SK-MEL-5 (cell line): Measurements from ENCODE around the gene GABARAPL1. TPM values are rescaled to one million over a fixed set of nuclear protein-coding genes. Genes with fewer than 3 reads are reported as not detected.
"Not testable (repeated sequence)": the region's sequence is repeated elsewhere in the genome, so short reads cannot be mapped to it uniquely, and the experiment has no call there.

ENCODE experiments used
- DNase-seq: peaks from one replicate; pipeline ENCODE4 v3.0.0-alpha.2; 2016; ENCODE audit warnings: low read depth, low spot score
- in situ Hi-C: cut with HindIII; loops from 2 replicates; pipeline ENCODE4 v1.10.0; 2016; ENCODE audit warnings: low sequenced_read_pairs, high pct_unique_total_duplicates, low pct_unique_long_range_greater_than_20kb
- total RNA-seq: library from RNA; depleted of rRNA; stranded (reverse); fragments of >200 nt; shearing (Covaris generic); gene quantifications from 2 replicates; pipeline ENCODE4 v1.2.3, GENCODE V29; 2014

Gene GABARAPL1
- total RNA-seq, 1 experiment from 2014 or later = 57.2 TPM

DNA sequence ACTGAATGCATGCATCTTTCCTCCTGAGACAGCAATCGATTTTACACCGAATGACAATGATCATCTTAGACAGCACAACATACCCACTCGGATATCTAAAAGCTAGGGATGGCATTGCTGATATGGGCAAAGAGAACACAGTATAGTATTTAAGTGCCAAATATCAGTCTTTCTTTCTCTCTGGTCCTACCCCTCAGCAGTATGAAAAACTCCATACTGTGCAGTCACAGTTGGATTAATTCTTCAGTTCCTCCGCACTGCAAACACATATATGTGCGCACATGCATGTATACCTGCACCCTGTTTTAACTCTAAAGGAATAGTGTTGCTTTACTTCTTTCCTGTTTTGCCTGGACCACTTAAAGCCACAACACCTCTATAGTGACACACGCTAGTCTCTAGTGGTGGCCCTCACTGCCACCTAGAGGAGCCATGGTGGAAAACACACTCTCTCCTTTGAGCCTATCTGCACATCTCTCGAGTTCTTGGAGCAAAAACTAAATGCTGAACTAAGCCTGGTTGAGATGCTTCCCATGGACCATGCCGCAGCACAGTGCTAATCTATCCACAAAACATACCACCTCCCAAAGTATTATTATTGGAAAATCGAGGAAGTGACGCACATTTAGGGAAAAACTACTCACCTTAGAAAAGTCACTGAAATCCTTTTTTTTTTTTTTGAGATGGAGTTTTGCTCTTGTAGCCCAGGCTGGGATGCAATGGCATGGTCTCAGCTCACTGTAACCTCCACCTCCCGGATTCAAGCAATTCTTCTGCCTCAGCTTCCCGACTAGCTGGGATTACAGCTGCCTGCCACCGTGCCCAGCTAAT lies 21.9 kb upstream of the GABARAPL1 start:
- in situ Hi-C loops = no loop called here
- DNase-seq = peak; percentile 85

DNA sequence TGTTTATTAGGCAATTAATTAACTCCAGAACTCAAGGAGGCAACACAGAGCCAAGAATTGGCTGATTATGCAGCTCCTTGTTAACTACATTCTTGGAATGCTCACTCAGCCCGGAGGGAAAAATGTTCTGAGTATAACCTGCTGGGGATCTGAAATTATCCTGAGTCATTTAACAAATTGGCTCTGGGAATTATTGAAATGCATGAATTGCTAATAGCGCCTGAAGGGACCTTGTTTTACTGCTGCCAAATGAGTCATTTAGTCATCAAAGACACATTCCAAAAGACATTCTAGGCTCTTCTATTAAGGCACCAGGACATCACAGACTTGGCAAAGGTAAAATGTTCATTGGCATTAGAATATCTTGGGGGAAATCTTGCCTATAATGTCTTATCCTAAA lies 20.8 kb upstream of the GABARAPL1 start:
- in situ Hi-C loops = no loop called here
- no peak for DNase-seq

DNA sequence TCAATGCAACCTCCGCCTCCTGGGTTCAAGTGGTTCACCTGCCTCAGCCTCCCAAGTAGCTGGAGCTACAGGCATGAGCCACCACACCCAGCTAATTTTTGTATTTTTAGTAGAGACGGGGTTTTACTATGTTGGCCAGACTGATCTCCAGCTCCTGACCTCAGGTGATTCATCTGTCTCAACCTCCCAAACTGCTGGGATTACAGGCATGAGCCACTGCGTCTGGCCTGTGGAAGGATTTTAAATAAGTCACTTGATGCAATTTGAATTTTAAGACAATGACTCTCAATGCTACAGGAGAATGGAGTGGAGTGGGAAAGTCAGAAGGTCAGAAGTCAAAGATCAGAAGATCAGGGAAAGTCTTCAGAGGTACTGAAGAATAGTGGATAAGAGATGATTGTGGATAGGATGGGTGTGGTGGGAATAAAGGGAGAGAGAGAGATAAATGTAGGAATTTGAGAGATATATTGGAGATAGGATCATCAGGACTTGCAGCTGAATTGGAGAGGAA lies 18.5 kb upstream of the GABARAPL1 start:
- no peak for DNase-seq
- in situ Hi-C loops = no loop called here

DNA sequence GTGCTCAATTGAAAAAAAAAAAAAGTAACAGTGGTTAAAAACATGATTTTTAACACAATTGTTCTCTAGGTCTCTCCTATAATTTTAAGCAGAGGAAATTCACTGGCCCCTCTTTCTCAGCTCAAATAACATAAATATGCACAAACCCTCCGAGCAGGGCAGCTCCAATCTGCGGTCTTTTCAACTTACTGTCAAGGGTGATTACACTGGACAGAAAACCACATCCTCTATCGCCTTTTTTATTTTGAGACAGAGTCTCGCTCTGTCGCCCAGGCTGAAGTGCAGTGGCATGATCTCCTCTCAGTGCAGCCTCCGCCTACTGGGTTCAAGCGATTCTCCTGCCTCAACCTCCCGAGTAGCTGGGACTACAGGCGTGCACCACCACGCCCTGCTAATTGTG lies 16.5 kb upstream of the GABARAPL1 start:
- in situ Hi-C loops = no loop called here

DNA sequence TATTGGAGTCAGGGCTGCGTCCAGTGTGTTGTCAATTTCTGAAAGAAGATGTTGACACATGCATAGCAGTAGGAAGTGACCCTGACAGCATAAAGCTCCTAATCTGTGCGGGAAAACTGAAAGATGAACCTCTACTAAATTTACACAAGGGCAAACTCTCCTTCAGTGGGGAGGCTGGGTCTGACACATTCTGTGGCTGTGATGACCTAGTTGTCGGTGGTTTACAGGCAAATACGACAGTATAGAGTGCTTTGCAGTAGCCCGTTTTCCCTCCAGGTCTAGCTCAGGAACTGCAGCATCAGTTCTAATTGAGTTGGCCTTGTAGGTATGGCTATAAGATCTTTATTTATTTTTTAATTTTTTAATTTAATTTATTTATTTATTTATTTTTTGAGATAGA lies 14.8 kb upstream of the GABARAPL1 start:
- in situ Hi-C loops = no loop called here
- no peak for DNase-seq

More for the DNA sequence above, 16.5 kb upstream of the GABARAPL1 start:
- no peak for DNase-seq

DNA sequence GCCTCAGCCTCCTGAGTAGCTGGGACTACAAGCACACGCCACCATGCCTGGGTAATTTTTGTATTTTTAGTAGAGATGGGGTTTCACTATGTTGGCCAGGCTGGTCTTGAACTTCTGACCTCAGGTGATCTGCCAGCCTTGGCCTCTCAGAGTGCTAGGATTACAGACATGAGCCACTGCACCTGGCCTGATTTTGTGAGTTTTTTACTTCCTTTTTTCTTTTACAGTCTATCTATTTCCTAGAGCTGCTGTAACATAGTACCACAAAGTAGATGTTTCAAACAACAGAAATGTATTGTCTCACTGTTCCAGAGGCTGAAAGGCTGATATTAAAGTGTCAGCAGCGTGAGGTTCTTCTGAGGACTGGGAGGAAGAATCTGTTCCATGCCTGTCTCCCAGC lies 8.2 kb upstream of the GABARAPL1 start:
- in situ Hi-C loops, DNase-seq: not testable (repeated sequence)

DNA sequence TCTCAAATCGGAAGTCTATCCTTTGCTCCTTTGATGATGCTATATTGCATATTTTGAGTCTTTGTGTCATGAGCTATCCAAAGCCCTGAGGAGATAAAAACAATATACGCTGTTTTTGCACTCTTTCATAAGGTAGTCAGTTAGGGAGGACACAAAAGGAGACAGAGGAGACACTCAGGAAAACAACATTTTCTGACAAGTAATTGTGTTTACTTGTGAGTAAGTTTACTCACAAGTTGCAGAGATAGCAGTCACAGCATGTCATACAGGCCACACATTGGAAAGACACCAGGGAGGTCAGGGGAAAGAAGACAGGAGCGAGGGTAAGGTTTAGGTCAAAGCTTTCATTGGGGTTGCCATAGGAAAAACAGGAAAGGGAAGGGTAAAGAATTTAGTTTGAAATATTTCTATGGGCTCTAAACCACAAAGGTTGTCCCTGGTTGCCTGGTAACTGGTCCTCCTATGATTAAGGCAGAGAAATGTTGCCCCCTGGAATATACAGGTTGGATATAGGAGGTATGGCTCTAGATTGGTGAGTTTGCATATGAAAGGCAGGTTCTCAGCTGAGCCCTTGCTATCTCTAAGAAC lies 7.4 kb upstream of the GABARAPL1 start:
- DNase-seq = no peak
- in situ Hi-C loops = no loop called here

DNA sequence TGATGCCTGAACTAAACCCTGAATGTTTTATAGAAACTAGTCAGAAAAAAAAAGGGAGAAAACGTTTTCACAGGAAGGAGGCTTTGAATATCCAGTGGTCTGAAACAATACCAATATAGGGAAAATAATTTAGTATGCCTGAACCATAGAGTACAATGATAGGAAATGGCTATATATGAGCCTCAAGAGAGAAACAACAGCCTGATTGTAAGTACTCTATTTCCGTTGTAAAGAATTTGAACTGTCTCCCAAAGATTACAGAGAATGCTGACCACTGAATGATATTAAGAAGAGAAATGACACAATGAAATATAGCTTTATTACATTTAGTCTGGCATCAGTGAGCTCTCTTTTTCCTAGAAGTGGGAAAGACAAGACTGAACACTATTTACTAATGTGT lies 5.5 kb upstream of the GABARAPL1 start:
- in situ Hi-C loops = no loop called here
- peak; percentile 54 for DNase-seq

DNA sequence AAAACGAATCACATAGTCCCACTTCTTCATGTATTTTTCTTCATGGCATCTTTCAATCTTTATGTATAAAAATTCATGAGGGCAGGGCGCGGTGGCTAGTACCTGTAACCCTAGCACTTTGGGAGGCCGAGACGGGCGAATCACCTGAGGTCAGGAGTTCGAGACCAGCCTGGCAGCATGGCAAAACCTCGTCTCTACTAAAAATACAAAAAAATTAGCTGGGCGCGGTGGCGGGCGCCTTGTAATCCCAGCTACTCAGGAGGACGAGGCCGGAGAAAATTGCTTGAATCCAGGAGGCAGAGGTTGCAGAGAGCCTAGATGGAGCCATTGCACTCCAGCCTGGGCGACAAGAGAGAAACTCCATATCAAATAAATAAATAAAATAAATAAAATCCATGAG lies 2.5 kb upstream of the GABARAPL1 start:
- in situ Hi-C loops = no loop called here
- DNase-seq = no peak

DNA sequence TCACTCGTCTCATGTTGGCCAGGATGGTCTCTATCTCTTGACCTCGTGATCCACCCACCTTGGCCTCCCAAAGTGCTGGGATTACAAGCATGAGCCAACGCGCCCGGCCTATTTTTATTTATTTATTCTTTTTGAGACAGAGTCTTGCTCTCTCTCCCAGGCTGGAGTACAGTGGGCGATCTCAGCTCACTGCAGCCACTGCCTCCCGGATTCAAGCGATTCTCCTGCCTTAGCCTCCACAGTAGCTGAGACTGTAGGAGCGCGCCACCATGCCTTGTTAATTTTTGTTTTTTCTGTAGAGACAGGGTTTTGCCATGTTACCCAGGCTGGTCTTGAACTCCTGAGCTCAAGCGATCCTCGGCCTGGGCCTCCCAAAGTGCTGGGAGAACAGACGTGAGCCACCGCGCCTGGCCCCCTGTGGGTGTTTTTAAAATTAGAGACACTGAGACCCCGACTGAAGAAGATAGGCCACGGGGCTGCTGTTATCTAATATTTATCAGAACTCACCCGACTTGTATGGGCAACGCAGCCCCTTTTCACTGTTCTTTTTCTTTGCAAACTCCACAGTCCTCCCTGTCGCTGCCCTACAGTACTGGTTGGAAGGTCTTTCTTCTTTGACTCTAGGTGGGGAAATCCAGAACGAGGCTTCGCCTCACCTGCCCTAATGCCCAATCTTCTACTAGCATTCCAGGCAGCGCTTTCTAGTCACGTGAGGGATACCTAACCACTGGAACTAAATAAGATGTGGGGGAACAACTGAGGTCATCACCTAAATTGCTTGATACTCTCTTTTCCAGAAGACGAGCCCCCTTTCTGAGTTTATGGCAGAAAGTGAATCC lies 1.4 kb upstream of the GABARAPL1 start:
- no peak for DNase-seq
- in situ Hi-C loops = no loop called here

DNA sequence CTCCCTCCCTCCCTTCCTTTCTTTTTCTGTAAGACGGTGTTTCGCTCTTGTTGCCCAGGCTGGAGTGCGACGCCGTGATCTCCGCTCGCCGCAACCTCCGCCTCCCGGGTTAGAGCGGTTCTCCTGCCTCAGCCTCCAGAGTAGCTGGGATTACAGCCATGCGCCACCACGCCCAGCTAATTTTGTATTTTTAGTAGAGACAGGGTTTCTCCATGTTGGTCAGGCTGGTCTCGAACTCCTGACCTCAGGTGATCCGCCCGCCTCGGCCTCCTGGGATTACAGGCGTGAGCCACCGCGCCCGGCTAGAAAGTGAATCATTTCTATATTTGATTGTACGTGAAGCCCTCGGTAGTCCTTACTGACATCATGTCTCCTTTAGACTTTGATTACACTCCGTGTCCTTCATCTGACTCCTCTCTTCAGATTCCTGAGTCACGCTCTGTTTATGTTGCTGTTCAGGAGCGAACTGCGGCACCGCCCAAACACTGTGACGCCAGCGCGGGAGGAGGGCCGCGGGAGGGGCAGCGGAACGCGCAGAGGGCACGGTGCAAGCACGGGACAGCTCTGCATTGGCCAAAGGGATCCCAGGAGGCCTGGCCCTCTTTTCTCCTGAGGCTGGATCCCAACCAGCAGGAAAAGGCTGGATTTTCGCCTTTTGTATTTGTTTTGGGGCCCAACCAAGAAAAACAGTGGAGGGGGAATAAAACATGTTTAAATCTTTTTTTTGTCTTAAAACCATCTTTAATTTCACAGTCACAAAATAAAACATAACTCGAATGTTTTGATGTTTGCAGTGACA lies 538 bp upstream of the GABARAPL1 start:
- peak; percentile 98 for DNase-seq
- in situ Hi-C loops = no loop called here

DNA sequence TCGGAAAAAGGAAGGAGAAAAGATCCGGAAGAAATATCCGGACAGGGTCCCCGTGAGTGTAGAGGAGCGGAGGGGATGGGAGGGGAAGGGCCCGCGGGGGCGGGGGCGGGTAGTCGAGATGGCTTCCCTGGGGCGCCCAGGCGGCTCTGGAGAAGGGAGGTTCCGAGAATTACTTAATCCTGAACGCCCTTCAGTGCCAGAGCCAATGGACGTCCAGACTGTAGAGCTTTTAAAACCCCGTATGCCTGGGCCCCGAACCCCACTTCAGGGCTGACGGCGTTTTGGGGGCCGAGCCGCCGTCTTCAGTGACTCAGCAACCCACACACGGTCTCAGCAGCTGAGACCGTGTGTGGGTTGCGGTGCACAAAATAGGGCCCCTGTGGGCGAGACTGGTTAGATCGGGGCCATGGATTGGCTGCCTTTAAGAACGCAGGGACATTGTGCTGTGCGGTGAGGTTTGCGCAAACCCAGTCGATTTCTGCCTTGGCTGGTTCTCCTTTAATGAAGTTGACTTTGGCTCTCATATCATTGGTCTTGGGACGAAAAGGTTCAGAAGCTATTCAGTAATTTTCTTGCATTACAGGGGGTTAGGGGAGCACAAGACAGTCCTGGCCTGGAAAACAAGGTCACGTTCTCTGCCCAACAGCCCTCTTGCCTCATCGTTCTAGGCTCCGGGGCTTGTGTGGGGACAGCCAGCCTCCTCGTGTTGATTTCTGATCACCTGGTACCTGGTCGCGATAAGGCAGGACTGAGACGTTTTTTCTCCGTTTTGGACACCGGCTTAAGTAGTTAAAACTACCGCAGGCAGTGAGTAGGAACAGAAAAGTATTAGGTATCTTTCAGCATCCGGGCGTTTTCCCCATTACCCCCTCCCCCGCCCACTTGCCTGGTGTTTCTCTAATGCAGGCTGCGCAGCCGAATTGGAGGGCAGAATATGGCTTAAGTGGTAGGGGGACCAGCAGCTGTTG lies 775 bp downstream of the GABARAPL1 start:
- in situ Hi-C loops = no loop called here
- DNase-seq = peak; percentile 66

DNA sequence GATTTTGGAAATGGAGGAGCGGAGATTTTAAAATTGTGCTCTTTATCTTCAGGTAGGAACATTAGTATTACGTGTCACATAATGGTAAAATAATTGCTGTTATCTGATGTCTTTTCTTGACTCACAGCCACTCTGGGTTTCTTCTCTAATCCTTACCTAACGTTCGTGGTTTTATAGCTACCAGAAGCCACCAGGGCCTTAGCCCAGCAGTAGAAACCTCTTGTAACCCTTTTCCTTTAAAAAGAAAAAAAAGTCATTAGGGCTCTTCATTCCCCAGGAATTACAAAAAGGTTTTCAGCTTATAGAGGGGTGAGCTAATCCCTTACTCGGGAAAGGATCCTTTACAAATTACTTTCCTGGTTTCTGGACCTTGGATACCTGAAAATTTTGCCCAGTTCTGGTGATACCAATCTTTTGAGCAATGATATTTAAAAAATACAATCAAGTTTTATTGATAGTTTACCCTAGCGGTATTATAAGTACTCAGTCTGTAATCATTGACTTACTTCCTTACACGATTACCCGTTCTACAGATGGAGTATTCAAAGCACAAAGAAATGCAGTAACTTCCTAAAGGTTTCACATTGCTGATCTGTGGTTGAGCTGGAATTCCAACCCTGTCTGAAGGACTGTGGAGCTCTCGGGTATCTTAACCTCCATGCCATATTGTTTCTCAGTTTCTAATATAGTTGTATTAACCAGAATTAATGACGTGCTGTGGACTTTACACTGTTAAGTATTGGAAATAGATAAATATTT lies 1.6 kb downstream of the GABARAPL1 start:
- peak; percentile 60 for DNase-seq
- in situ Hi-C loops = no loop called here

DNA sequence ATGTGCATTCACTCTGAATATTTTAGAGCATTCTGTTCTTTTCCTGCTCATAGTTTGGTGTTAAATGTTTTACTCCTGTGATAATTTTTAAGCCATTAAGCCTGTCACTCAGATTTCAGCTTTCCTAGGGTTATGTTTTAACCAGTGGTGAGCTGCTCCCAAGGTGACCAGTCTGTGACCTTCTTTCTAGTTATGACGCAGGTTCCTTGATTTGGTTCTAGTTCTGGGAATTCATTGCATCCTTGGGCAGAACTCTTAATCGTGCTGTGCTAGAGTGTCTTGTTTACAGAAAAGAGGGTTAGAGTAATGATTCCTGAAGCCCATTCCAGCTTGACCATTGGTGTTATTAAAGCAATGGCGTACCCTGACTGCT lies 2.2 kb downstream of the GABARAPL1 start:
- in situ Hi-C loops = no loop called here
- no peak for DNase-seq

DNA sequence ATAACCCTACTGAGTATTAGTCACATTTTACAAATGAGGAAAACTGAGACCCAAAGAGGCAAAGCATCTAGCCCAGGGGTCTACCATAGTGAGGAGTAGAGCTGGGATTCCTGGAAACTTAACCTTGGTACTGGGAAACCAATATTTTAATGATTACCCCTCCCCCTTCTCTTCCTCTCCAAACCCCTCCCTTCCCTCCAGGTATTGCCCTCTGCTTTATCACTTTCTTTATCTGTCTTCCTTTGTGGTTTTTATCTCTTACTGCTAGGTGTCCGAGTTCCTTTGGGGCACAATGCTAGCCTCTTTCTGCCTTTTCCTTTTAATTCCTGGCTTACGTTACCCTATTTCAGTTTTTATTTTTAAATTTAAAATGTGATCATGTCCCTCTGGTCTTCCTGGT lies 2.8 kb downstream of the GABARAPL1 start:
- no peak for DNase-seq

DNA sequence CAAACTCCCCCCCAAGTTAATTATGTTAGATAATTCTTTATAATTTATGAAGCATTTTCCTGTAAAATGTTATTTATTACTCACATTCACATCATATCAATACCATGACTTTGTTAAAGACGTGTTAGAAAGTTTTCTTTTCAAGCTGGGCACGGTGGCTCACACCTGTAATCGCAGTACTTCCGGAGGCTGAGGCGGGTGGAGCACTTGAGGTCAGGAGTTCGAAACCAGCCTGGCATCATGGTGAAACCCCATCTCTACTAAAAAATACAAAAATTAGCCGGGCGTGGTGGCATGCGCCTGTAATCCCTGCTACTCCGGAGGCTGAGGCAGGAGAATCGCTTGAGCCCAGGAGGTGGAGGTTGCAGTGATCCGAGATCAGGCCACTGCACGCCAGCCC lies 3.3 kb downstream of the GABARAPL1 start:
- DNase-seq, in situ Hi-C loops: not testable (repeated sequence)

More for the DNA sequence above, 2.8 kb downstream of the GABARAPL1 start:
- in situ Hi-C loops = no loop called here
